GM21390 (cell line): Measurements from ENCODE around the gene CCSER1.
"Not testable (repeated sequence)": the region's sequence is repeated elsewhere in the genome, so short reads cannot be mapped to it uniquely, and the experiment has no call there.

Source experiments
- ATAC-seq: cut with Tn5 transposase; IDR thresholded peaks from one replicate; pipeline ENCODE4 v1.9.1; 2021; ENCODE audit not compliant: unreplicated experiment

The CCSER1 gene

GRCh38 chr4:91620952-91621351 lies 1493.8 kb downstream of the CCSER1 start:
- ATAC-seq, result no peak

GRCh38 chr4:91621446-91621845 lies 1494.3 kb downstream of the CCSER1 start:
- ATAC-seq, result no peak

- no peak for ATAC-seq
Measured at GRCh38 chr4:91622925-91623602, 1495.9 kb downstream of the CCSER1 start.

GRCh38 chr4:91623603-91623967 lies 1496.4 kb downstream of the CCSER1 start:
- ATAC-seq, result not testable (repeated sequence)

- no peak for ATAC-seq
Measured at GRCh38 chr4:91630054-91630453, 1502.9 kb downstream of the CCSER1 start.

GRCh38 chr4:91630764-91631163 lies 1503.6 kb downstream of the CCSER1 start:
- ATAC-seq, result no peak

GRCh38 chr4:91631335-91631734 lies 1504.1 kb downstream of the CCSER1 start:
- ATAC-seq, result no peak

GRCh38 chr4:91636083-91636482 lies 1508.9 kb downstream of the CCSER1 start:
- ATAC-seq, result no peak
